ENCODE measurements around the gene SLC6A1. TPM values are rescaled to one million over a fixed set of nuclear protein-coding genes. Genes with fewer than 3 reads are reported as not detected.
"Not testable (repeated sequence)": the region's sequence is repeated elsewhere in the genome, so short reads cannot be mapped to it uniquely, and the experiment has no call there.

The SLC6A1 gene
- total and polyA plus RNA-seq, 5 donors from 2014 or later = not detected

- H3K36me3 ChIP-seq (ENCODE audit: control insufficient read depth, insufficient read depth, low read length); H3K27ac Mint-ChIP-seq; H3K27me3 Mint-ChIP-seq; H3K9me3 ChIP-seq (ENCODE audit: control insufficient read depth in 2 of 2, low read length in 2 of 2); H3K9me3 Mint-ChIP-seq; H3K4me1 Mint-ChIP-seq; H3K4me3 ChIP-seq (ENCODE audit: low read depth, low read length); H3K4me1 ChIP-seq (ENCODE audit: control insufficient read depth, insufficient read depth, low read length, poor library complexity, severe bottlenecking); H3K27me3 ChIP-seq (ENCODE audit: control insufficient read depth, insufficient read depth, low read length); ATAC-seq (ENCODE audit: low read depth in 2 of 2); DNase-seq; H3K27ac ChIP-seq (ENCODE audit: insufficient read depth, low read length, poor library complexity, severe bottlenecking); H3K4me3 Mint-ChIP-seq; H3K36me3 Mint-ChIP-seq: not testable (repeated sequence)
Observed at GRCh38 chr3:11075122-11075521, 82.6 kb downstream of the SLC6A1 start.

- peaks cover 4% of the 10 kb centered on the region for H3K27me3 ChIP-seq (ENCODE audit: control insufficient read depth, insufficient read depth, low read length)
- Mint-ChIP-seq H3K36me3 (peaks cover 3% of the 10 kb centered on the region), H3K9me3 (peaks cover 0 to 3% (median 0%) of the 10 kb centered on the region in 7 donors), H3K4me1 (peaks cover 0 to 2% (median 0%) of the 10 kb centered on the region in 4 donors), H3K27ac (no peak overlapping the region), H3K27me3 (peaks cover 7% of the 10 kb centered on the region), H3K4me3 (no peak overlapping the region)
- ATAC-seq (ENCODE audit: low read depth in 2 of 2) = no peak
- no peak for DNase-seq
- no peak overlapping the region for H3K27ac ChIP-seq (ENCODE audit: insufficient read depth, low read length, poor library complexity, severe bottlenecking)
- no peak overlapping the region for H3K4me3 ChIP-seq (ENCODE audit: low read depth, low read length)
- H3K36me3 ChIP-seq (ENCODE audit: control insufficient read depth, insufficient read depth, low read length) = no peaks in the 10 kb centered on the region
- H3K9me3 ChIP-seq (ENCODE audit: control insufficient read depth in 2 of 2, low read length in 2 of 2) = no peaks in the 10 kb centered on the region
- no peaks in the 10 kb centered on the region for H3K4me1 ChIP-seq (ENCODE audit: control insufficient read depth, insufficient read depth, low read length, poor library complexity, severe bottlenecking)
Observed at GRCh38 chr3:11076711-11077110, 84.2 kb downstream of the SLC6A1 start.

GRCh38 chr3:11077466-11077865, 84.9 kb downstream of the SLC6A1 start:
- H3K4me3 Mint-ChIP-seq = no peak overlapping the region
- Histone ChIP-seq H3K4me3 (ENCODE audit: low read depth, low read length) (no peak overlapping the region), H3K27me3 (ENCODE audit: control insufficient read depth, insufficient read depth, low read length) (peaks cover 4% of the 10 kb centered on the region), H3K27ac (ENCODE audit: insufficient read depth, low read length, poor library complexity, severe bottlenecking) (no peak overlapping the region), H3K9me3 (ENCODE audit: control insufficient read depth in 2 of 2, low read length in 2 of 2) (no peaks in the 10 kb centered on the region), H3K4me1 (ENCODE audit: control insufficient read depth, insufficient read depth, low read length, poor library complexity, severe bottlenecking) (no peaks in the 10 kb centered on the region), H3K36me3 (ENCODE audit: control insufficient read depth, insufficient read depth, low read length) (no peaks in the 10 kb centered on the region)
- peaks cover 0 to 2% (median 0%) of the 10 kb centered on the region in 4 donors for H3K4me1 Mint-ChIP-seq
- DNase-seq (no peak), ATAC-seq (ENCODE audit: low read depth in 2 of 2) (no peak)
- H3K9me3 Mint-ChIP-seq = peaks cover 0 to 3% (median 0%) of the 10 kb centered on the region in 7 donors
- H3K27ac Mint-ChIP-seq = no peak overlapping the region
- peaks cover 7% of the 10 kb centered on the region for H3K27me3 Mint-ChIP-seq
- peaks cover 3% of the 10 kb centered on the region for H3K36me3 Mint-ChIP-seq

- DNase-seq (no peak), ATAC-seq (ENCODE audit: low read depth in 2 of 2) (no peak)
- H3K4me1 ChIP-seq (ENCODE audit: control insufficient read depth, insufficient read depth, low read length, poor library complexity, severe bottlenecking) = no peaks in the 10 kb centered on the region
- Mint-ChIP-seq H3K27me3 (peaks cover 7% of the 10 kb centered on the region), H3K9me3 (peaks cover 0 to 3% (median 0%) of the 10 kb centered on the region in 7 donors), H3K4me1 (peaks cover 0 to 2% (median 0%) of the 10 kb centered on the region in 4 donors), H3K36me3 (peaks cover 3% of the 10 kb centered on the region), H3K4me3 (no peak overlapping the region), H3K27ac (no peak overlapping the region)
- no peak overlapping the region for H3K4me3 ChIP-seq (ENCODE audit: low read depth, low read length)
- H3K9me3 ChIP-seq (ENCODE audit: control insufficient read depth in 2 of 2, low read length in 2 of 2) = no peaks in the 10 kb centered on the region
- peaks cover 4% of the 10 kb centered on the region for H3K27me3 ChIP-seq (ENCODE audit: control insufficient read depth, insufficient read depth, low read length)
- no peaks in the 10 kb centered on the region for H3K36me3 ChIP-seq (ENCODE audit: control insufficient read depth, insufficient read depth, low read length)
- no peak overlapping the region for H3K27ac ChIP-seq (ENCODE audit: insufficient read depth, low read length, poor library complexity, severe bottlenecking)
Observed at GRCh38 chr3:11078826-11079515, 86.4 kb downstream of the SLC6A1 start.

GRCh38 chr3:11080492-11080891, 87.9 kb downstream of the SLC6A1 start:
- Mint-ChIP-seq H3K27ac (no peak overlapping the region), H3K27me3 (peaks cover 7% of the 10 kb centered on the region), H3K4me1 (no peaks in the 10 kb centered on the region), H3K4me3 (no peak overlapping the region), H3K36me3 (peaks cover 3% of the 10 kb centered on the region), H3K9me3 (peaks cover 0 to 3% (median 0%) of the 10 kb centered on the region in 7 donors)
- H3K9me3 ChIP-seq (ENCODE audit: control insufficient read depth in 2 of 2, low read length in 2 of 2) = no peaks in the 10 kb centered on the region
- H3K36me3 ChIP-seq (ENCODE audit: control insufficient read depth, insufficient read depth, low read length) = no peaks in the 10 kb centered on the region
- H3K27ac ChIP-seq (ENCODE audit: insufficient read depth, low read length, poor library complexity, severe bottlenecking) = no peak overlapping the region
- H3K27me3 ChIP-seq (ENCODE audit: control insufficient read depth, insufficient read depth, low read length) = no peaks in the 10 kb centered on the region
- ATAC-seq (ENCODE audit: low read depth in 2 of 2) (no peak), DNase-seq (no peak)
- H3K4me3 ChIP-seq (ENCODE audit: low read depth, low read length) = no peak overlapping the region
- no peaks in the 10 kb centered on the region for H3K4me1 ChIP-seq (ENCODE audit: control insufficient read depth, insufficient read depth, low read length, poor library complexity, severe bottlenecking)

GRCh38 chr3:11084098-11084497, 91.5 kb downstream of the SLC6A1 start:
- Mint-ChIP-seq H3K9me3 (peaks cover 0 to 1% (median 0%) of the 10 kb centered on the region in 7 donors), H3K4me1 (no peaks in the 10 kb centered on the region), H3K27me3 (no peaks in the 10 kb centered on the region), H3K4me3 (no peak overlapping the region), H3K36me3 (no peaks in the 10 kb centered on the region), H3K27ac (no peak overlapping the region)
- no peak overlapping the region for H3K4me3 ChIP-seq (ENCODE audit: low read depth, low read length)
- no peaks in the 10 kb centered on the region for H3K9me3 ChIP-seq (ENCODE audit: control insufficient read depth in 2 of 2, low read length in 2 of 2)
- DNase-seq = no peak
- no peak for ATAC-seq (ENCODE audit: low read depth in 2 of 2)
- no peaks in the 10 kb centered on the region for H3K36me3 ChIP-seq (ENCODE audit: control insufficient read depth, insufficient read depth, low read length)
- no peaks in the 10 kb centered on the region for H3K4me1 ChIP-seq (ENCODE audit: control insufficient read depth, insufficient read depth, low read length, poor library complexity, severe bottlenecking)
- no peak overlapping the region for H3K27ac ChIP-seq (ENCODE audit: insufficient read depth, low read length, poor library complexity, severe bottlenecking)
- H3K27me3 ChIP-seq (ENCODE audit: control insufficient read depth, insufficient read depth, low read length) = no peaks in the 10 kb centered on the region

GRCh38 chr3:11084677-11085076, 92.1 kb downstream of the SLC6A1 start:
- Mint-ChIP-seq H3K4me1 (no peaks in the 10 kb centered on the region), H3K9me3 (peaks cover 0 to 1% (median 0%) of the 10 kb centered on the region in 7 donors), H3K27me3 (no peaks in the 10 kb centered on the region), H3K27ac (no peak overlapping the region), H3K36me3 (no peaks in the 10 kb centered on the region), H3K4me3 (no peak overlapping the region)
- H3K4me1 ChIP-seq (ENCODE audit: control insufficient read depth, insufficient read depth, low read length, poor library complexity, severe bottlenecking) = no peaks in the 10 kb centered on the region
- no peaks in the 10 kb centered on the region for H3K36me3 ChIP-seq (ENCODE audit: control insufficient read depth, insufficient read depth, low read length)
- no peaks in the 10 kb centered on the region for H3K27me3 ChIP-seq (ENCODE audit: control insufficient read depth, insufficient read depth, low read length)
- DNase-seq (no peak), ATAC-seq (ENCODE audit: low read depth in 2 of 2) (no peak)
- no peak overlapping the region for H3K27ac ChIP-seq (ENCODE audit: insufficient read depth, low read length, poor library complexity, severe bottlenecking)
- no peaks in the 10 kb centered on the region for H3K9me3 ChIP-seq (ENCODE audit: control insufficient read depth in 2 of 2, low read length in 2 of 2)
- no peak overlapping the region for H3K4me3 ChIP-seq (ENCODE audit: low read depth, low read length)
